ENCODE results near the gene AK1.

AK1 gene

DNA sequence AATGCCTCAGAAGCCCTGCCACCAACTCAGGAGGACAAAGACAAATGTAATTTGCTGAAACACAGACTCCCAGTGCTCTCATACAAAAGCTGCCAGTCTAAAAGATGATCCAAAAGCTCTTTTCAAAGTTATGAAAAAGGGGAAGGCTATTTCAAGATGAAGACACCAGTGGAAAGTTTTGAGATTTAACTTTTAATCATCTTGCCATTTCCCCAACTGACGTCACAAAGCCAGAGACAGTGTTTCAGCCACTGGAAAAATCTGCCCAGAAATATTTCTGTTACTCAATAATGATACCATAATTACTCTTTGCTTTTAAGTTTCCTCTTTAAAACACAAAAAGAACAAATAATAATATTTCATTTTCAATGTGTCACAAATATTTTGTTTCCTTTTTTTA is 43.9 kb downstream of the AK1 start:
- TF ChIP-seq, protein P1, sequence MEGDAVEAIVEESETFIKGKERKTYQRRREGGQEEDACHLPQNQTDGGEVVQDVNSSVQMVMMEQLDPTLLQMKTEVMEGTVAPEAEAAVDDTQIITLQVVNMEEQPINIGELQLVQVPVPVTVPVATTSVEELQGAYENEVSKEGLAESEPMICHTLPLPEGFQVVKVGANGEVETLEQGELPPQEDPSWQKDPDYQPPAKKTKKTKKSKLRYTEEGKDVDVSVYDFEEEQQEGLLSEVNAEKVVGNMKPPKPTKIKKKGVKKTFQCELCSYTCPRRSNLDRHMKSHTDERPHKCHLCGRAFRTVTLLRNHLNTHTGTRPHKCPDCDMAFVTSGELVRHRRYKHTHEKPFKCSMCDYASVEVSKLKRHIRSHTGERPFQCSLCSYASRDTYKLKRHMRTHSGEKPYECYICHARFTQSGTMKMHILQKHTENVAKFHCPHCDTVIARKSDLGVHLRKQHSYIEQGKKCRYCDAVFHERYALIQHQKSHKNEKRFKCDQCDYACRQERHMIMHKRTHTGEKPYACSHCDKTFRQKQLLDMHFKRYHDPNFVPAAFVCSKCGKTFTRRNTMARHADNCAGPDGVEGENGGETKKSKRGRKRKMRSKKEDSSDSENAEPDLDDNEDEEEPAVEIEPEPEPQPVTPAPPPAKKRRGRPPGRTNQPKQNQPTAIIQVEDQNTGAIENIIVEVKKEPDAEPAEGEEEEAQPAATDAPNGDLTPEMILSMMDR (IDR thresholded peaks at IDR 0.05) = no peak

DNA sequence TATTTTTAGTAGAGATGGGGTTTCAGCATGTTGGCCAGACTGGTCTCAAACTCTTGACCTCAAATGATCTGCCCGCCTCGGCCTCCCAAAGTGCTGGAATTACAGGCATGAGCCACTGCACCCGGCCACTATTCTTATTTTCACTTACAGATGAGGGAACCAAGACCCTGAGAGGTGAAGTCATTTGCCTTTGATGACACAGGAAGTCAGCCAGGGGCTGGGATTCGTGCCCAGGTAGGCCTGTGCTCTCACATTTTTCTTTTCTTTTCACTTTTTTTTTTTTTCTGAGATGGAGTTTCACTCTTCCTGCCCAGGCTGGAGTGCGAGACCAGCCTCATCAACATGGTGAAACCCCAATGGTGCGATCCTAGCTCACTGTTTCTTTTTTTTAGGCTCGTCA is 45.2 kb downstream of the AK1 start:
- TF ChIP-seq, protein P1 (IDR thresholded peaks at IDR 0.05) = no peak

DNA sequence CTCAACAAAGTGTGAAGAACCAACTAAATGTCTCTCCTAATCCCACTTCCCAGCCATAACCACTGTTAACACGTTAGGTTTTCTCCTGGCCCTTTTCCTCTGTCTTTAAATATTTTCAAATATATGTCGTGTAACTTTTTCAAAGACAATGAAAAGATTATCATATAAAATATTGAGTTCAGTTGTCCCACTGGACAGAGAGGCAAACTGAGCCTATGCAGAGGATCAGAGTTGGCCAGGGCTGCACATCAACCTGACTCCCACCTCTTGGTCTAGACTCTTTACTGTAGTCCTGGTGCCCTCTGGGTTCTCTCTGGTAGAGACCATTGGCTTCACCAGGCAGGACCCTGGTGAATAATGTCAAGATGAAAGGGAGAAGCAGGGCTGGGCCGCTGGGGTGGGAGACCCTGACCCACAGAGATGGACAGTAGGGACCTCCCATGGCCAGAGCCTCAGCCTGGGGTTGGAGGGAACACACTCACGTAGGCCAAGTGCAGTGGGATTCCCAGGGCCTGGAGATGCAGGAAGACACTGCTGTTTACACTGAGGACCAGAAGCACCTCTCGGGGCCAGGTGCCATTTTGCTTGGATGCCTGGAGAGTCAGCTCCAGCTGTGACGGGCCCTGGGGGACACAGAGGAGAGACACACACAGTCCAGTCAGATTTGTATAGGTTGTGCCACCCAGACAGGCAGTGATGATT is 48.1 kb downstream of the AK1 start:
- TF ChIP-seq, protein P1 (IDR thresholded peaks at IDR 0.05) = no peak

DNA sequence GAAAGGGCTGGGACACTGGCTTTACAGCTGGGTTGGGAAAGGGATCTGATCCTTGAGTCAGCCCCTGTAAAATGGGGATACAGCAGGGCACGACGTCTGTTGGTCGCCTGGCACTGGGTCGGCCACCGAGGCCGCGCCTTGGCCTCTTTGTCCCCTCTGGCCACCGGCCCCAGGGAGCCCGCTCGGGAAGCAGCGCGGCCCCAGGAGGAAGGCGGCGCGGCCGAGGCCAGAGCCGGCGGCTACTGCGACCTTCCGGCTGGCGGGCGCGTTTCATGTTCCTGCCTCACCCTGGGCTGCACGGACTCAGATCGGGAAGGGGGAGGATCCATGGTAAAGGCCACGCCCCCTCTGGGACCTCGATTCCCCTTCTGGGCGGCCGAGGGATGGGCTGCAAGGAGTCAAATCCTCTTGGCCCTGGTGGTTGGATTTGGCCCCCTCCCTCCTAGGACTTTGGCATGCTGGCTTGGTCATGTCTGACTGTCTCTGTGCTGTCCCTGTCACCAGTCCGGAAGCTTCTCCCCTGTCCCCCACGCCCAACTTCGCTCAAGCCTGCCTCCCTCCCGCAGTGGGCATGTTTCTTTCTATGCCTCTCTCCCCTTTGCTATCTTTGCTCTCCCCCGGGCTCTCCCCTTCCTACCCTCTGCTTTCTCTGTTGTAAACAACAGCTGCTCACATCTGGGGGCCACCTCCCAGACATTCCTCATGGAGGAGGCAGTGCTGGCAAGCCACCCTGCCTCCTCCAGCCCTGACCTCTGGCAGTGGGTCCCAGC is 49.0 kb downstream of the AK1 start:
- TF ChIP-seq, protein P1 (IDR thresholded peaks at IDR 0.05) = no peak

DNA sequence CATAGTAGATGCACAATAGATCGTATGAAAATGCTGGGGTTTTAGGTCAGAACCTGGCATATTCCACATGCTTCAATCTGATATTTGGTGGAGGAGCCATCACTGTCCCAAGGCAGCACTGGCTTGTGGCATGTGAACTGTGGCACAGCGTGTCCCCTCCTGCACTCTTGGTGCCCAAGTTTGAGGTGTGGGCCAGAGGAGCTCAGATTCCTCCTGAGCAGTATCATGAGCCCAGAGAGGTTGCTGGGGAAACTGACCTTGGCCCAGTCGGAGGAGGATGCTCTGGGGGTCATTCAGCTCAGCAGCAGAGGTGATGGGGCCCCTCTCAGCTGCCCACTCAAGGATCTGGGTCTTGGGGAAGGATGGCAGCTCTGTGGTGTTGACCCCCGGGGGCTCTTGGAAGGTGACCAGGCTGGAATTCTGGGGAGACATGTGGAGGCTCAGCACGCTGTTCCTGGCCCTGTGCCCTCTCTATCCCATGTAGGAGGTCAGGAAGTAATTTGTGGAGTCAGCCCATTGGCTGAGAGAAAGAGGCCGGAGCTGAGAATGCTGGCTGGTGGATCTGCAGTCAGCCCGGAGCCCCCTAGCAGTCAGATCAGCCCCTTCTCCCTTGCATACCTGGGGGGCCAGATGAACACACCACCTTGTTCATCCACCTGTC is 51.1 kb downstream of the AK1 start:
- TF ChIP-seq, protein P1 (IDR thresholded peaks at IDR 0.05) = no peak

DNA sequence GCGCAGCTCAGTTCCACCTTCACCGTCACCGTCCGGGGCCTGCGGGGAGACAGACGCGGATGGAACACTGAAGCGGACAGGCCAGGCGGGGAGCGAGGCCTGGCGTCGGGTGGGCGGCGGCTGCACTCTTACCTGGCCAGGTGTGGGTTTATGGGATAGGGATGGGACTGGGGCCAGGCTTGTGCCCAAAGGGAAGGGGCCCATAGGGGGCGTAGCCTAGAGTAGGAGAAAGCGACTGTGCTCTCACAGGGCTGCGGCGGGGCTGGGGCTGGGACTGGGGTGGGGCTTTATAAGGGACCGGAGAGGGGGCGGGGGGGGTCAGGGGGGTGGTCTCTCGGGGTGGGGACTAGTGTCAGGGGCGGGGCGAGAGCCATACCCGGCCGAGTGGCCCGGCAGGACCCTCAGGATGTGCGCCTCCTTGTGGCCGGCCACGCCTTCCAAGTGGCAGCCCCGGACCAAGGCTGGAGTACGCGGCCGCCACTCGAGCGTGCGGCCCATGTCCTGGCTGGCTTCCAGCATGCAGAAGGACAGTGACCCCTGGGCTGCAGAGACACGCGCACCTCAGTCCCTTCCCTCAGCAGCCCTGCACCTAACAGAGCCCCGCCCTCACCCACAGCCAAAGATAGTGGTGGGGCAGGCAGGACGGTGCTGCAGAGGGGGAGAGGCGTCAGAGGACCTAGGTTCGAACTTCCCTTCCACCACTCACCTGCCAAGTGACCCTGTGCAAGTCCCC is 52.0 kb downstream of the AK1 start:
- TF ChIP-seq, protein P1 (IDR thresholded peaks at IDR 0.05) = peak; percentile 32; the same call in 1 of the 2 replicates

DNA sequence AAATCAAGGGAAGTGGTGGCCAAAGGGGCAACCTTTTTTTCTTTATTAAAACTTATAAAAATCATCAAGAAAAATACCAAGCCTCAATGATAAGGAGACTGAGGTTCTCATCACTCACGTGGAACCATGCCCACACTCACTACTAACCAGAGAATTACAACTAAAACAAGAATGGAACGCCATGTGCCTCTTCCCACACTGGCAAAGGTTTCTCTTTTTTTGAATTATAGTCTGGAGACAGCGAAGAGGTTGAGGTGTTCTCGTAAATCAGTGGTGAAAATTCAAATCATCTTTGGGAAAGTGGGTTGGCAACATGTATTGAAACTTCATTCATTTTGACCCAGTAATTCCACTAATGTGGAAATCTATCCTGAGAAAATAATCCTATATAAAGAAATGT is 55.4 kb downstream of the AK1 start:
- TF ChIP-seq, protein P1 (IDR thresholded peaks at IDR 0.05) = no peak

Data from LNCAP (cell line).